ENCODE measurements around the gene CENPQ.

CENPQ gene

DNA sequence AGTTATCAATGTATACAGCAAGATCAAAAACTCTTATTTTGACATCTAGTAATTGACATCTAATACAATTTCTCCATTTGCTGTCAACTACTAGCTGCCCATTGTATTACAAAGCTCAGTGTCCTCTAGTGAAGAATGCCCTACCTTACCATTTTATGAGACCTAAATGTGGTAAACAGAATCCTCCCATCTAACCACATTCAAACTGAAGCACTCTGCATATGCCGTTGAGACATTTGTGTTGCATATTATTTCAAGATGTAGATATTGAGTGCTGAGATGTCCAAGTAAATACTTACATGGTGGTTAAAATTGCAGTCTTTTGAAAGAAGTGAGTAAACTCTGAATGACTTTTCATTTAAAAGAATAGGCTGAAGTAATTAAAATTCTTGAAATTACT lies 36.0 kb downstream of the CENPQ start:
- DNase-seq (ENCODE audit: extremely low spot score, insufficient read length, low read depth) (no peak), FAIRE-seq (no peak)

DNA sequence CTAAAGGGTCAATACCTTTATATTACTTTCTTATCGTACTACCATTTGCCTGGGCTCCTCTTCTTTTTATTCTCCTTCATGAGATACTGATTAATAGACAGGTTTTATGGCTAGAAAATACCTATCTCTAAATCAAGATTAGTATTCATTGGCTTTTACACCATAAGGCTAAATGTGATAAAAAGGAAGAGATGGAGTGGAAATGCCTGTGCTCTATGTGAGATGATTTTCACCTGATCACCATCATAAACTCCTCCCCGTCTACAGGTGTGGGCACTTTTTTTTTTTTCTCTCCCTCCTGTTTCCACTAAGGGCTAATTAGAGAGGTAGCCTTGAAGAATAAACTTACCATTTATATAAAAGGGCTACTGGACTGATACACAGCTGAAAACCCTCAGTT lies 36.5 kb downstream of the CENPQ start, which contains the start of gene GLYATL3:
Gene GLYATL3 (plus strand): TSS at position 301 of the 400 bp plus-strand sequence. CDS start 12,068 bp downstream, outside the sequence.
- no peak for FAIRE-seq
- DNase-seq (ENCODE audit: extremely low spot score, insufficient read length, low read depth), result no peak

DNA sequence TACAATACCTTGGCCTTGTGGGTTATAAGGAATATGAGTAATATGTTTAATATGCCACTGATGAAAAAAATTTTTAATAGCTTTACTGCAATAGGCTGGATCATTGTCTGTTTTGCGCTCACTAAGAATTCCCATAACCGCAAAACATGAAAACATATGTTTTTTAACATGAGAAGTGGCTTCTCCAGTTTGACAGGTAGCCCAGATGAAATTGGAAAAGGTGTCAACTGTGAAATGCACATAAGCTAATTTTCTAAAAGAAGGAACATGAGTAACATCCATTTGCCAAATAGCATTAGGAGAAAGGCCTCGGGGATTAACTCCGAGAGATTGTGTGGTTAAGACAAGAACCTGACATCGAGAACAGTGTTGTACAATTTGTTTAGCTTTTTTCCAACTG lies 41.5 kb downstream of the CENPQ start:
- no peak for FAIRE-seq
- no peak for DNase-seq (ENCODE audit: extremely low spot score, insufficient read length, low read depth)

- no peak for DNase-seq (ENCODE audit: extremely low spot score, insufficient read length, low read depth)
- no peak for FAIRE-seq
Measured at GRCh38 chr6:49506569-49507111, 43.5 kb downstream of the CENPQ start.

GRCh38 chr6:49509342-49509741 lies 46.2 kb downstream of the CENPQ start:
- FAIRE-seq (no peak), DNase-seq (ENCODE audit: extremely low spot score, insufficient read length, low read depth) (no peak)

DNA sequence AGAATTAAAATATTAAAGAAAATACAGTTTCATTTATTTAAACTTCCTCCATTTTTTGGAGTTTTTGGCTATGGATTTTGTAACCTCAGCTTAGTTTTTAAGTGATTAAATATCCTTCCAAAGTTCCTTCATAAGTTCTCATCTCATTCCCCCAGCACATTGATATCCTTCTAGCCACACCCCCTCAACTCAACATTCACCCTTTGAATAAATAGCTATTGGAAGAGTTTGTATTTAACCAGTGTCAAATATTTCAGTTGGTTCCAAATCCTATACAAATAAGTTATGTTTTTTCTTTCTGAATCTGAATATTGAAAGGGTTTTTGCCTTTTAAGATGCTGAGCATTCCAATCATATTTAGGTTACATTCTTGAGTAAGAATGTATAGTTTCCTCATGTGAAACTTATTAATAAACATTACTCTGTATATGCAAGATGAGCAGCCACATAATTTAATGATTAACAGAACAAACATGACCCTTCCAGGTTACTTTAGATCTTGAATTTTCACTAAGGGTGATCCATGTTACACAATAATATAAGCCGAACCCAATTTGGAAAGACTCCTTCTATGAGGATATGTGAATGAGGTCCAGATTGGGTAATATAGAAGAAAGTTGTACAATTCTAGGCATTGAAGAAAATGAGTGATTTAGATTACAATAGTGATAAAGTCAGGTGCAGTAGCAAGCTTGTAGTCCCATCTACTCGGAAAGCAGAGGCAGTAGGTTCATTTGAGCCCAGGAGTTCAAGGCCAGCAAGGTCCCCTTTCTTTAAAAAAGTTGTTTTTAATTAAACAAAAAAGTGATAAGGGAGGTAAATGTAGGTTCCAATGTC lies 50.2 kb downstream of the CENPQ start:
- no peak for FAIRE-seq

DNA sequence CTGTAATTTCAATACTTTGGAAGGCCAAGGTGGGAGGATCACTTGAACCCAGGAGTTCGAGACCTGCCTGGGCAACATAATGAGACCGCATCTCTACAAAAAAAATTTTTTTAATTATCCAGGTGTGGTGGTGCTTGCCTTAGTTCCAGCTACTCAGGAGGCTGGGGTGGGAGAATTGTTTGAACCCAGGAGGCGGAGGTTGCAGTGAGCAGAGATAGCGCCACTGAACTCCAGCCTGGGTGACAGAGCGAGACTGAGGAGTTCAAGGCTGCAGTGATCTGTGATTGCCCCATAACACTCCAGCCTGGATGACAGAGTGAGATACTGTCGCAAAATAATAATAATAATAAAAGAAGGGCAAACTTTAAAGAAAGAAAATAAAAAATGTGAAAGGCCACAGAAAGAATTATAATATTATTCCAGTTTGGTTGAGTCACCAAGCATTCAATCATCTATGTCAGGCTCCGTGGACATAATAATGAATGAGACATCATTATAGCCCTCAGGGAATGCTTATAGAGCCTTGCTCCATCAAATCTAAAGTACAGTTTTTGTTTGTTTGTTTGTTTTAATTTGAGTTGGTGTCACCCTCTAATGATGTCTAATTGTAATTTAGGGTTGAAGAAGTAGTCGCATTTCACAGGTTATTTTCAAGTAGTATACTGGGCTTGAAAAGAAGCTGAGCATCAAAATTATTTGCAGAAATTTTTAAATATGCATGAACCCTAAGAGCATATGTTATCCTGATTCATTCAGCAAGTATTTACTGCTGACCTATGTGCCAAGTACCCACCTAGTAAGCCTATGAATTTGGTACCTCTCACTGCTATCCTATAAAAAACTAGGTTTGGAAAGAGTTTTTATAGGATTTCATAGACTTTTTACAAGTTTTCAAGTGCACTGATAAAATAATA lies 51.7 kb downstream of the CENPQ start:
- FAIRE-seq, result no peak
- no peak for DNase-seq (ENCODE audit: extremely low spot score, insufficient read length, low read depth)

More for the DNA sequence above, 50.2 kb downstream of the CENPQ start:
- DNase-seq (ENCODE audit: extremely low spot score, insufficient read length, low read depth), result no peak

GRCh38 chr6:49515485-49516146 lies 52.4 kb downstream of the CENPQ start:
- DNase-seq (ENCODE audit: extremely low spot score, insufficient read length, low read depth) (no peak), FAIRE-seq (no peak)

- no peak for FAIRE-seq
- DNase-seq (ENCODE audit: extremely low spot score, insufficient read length, low read depth), result no peak
Measured at GRCh38 chr6:49516147-49516505, 53.0 kb downstream of the CENPQ start.

GRCh38 chr6:49517919-49518318 lies 54.7 kb downstream of the CENPQ start:
- DNase-seq (ENCODE audit: extremely low spot score, insufficient read length, low read depth) (no peak), FAIRE-seq (no peak)

DNA sequence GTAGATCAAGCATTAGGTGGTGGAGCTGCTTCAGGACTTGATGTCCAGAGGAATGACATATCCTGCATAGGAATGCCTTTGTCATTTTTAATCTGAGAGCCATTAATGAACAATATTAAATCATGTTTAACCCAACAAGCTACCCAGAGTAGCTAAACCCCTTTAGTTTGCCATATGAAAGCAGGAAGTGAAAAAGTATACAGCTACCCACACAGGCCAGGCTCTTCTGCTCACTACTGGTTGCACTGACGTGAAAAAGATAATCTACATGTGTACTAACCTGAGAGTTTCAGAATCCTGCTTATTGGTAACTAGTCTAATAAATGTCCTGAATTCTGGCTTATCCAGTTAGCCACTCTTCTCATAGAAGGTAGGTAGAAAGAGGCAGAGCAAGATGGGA lies 56.5 kb downstream of the CENPQ start:
- no peak for FAIRE-seq

GRCh38 chr6:49522710-49523593 lies 59.8 kb downstream of the CENPQ start:
- DNase-seq (ENCODE audit: extremely low spot score, insufficient read length, low read depth), result no peak
- no peak for FAIRE-seq

More for the DNA sequence above, 56.5 kb downstream of the CENPQ start:
- no peak for DNase-seq (ENCODE audit: extremely low spot score, insufficient read length, low read depth)

DNA sequence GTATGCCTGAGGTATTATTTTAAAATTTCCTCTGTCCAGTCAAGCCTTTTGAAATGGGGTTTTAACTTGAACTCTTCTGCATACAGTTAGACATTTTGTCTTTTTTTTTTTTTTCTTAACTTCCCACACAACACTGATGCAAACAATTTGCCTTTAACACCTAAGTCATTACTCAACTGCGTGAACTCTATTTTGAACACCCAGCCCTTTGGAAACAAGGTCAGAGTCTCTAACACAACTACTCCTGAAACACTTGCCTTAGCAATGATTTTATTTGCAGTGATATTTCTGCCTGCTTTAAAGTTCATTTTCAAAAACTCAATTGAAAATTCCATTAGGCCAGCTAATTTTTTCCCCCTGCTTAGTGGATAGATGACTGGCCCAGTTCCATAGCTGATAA lies 60.7 kb downstream of the CENPQ start:
- FAIRE-seq (no peak), DNase-seq (ENCODE audit: extremely low spot score, insufficient read length, low read depth) (no peak)

GRCh38 chr6:49524541-49524940 lies 61.4 kb downstream of the CENPQ start:
- no peak for FAIRE-seq
- DNase-seq (ENCODE audit: extremely low spot score, insufficient read length, low read depth), result no peak

GRCh38 chr6:49526598-49526997 lies 63.4 kb downstream of the CENPQ start:
- DNase-seq (ENCODE audit: extremely low spot score, insufficient read length, low read depth) (no peak), FAIRE-seq (no peak)

GRCh38 chr6:49527320-49527719 lies 64.2 kb downstream of the CENPQ start:
- DNase-seq (ENCODE audit: extremely low spot score, insufficient read length, low read depth) (no peak), FAIRE-seq (no peak)

GRCh38 chr6:49528571-49528970 lies 65.4 kb downstream of the CENPQ start:
- DNase-seq (ENCODE audit: extremely low spot score, insufficient read length, low read depth) (no peak), FAIRE-seq (no peak)

DNA sequence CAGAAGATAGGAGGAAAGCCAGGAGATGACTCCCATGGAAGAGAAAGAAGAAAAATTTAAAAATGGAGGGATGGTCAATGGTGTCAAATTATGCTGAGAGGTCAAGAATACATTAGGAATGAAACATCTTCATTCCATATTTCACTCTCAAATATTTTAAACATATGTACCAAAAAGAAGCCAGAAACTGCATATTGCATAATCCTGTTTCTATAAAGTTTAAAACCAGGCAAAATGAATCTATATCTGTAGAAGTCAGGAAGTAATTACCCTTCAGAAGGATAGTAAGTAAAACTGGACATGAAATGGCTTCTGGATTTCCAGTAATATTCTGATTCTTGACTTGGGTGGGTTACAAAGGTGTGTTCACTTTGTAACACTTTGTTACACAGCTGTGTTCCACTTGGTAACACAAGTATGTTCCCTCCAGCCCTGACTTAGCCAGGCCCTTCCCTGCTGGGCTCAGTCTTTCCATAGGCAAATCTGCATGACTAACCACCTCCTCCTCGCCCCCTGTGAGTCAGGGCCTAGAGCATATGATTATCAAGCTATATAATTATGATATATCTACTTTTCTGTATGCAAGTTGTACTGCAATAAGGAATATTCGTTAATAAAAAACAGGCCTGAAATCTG lies 67.1 kb downstream of the CENPQ start:
- FAIRE-seq, result no peak
- DNase-seq (ENCODE audit: extremely low spot score, insufficient read length, low read depth), result no peak

Measured in GM18507 (cell line).